Astrocyte of the cerebellum (primary cell): ENCODE data around the gene GBA2.

ENCODE experiments used
- DNase-seq: peaks from one replicate; pipeline ENCODE4 v3.0.0-alpha.2; 2011; ENCODE audit warnings: low read depth
- H3K4me3 ChIP-seq: 2 replicates; pipeline ENCODE4 v1.5.1; 2011; ENCODE audit warnings: mild to moderate bottlenecking, low read depth, low read length, moderate library complexity
- in situ Hi-C: cut with HindIII; loops from 2 replicates; pipeline ENCODE4 v1.10.0; 2017; ENCODE audit warnings: low sequenced_read_pairs
- TF ChIP-seq, protein P1 (sequence below): IDR thresholded peaks from 2 replicates; pipeline ENCODE4 v1.5.1; 2012; ENCODE audit warnings: low read length, low read depth, moderate library complexity, mild to moderate bottlenecking; ENCODE audit errors: missing control alignments

The GBA2 gene

DNA sequence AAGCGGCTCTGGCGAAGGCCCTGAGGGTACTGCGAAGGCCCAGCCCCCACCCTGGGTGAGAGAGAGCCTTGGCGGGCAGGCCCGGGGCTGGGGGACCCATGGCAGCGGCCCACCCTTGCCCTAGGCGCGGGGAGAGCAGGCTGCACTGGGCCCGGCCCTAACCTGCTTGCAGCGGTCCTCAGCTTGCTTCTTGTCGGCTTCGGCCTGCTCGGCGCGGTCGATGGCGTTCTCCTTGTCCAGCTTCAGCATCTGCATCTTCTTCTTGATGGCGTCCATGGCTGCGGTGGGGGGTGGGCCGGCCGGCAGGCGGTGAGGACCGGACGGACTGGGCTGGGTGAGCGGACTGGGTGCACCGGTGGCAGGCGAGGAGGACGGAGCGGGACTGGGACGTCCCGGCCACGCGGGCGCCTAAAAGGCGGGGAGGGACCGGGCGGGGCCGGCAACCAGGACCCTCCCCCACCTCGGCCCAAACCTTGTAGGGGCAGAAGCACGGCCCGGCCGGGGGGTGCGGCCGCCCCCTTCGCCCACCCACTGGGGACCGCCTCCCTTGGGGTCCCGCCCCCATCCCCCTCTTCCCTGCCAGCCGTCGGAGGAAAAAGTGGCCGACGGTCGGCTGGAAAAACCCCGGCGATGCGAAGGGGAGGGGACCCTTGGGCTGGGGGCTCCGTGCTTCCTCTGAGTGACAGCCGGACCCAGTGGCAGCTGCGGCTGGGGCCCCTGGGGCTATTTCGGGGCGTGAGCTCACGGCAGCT lies 59.3 kb downstream of the GBA2 start, which contains the start of gene TPM2:
Gene TPM2 (minus strand): TSS at position 384 of the 752 bp plus-strand sequence. CDS start 108 bp downstream, at position 276.
- DNase-seq = no peak
- in situ Hi-C loops = loop anchor here (5.0 kb wide), 1 partner anchor 38 kb away; no protein-coding TSS in a partner anchor
- H3K4me3 ChIP-seq = peak within 1 kb of the TSS; percentile 85
- TF ChIP-seq, protein P1, sequence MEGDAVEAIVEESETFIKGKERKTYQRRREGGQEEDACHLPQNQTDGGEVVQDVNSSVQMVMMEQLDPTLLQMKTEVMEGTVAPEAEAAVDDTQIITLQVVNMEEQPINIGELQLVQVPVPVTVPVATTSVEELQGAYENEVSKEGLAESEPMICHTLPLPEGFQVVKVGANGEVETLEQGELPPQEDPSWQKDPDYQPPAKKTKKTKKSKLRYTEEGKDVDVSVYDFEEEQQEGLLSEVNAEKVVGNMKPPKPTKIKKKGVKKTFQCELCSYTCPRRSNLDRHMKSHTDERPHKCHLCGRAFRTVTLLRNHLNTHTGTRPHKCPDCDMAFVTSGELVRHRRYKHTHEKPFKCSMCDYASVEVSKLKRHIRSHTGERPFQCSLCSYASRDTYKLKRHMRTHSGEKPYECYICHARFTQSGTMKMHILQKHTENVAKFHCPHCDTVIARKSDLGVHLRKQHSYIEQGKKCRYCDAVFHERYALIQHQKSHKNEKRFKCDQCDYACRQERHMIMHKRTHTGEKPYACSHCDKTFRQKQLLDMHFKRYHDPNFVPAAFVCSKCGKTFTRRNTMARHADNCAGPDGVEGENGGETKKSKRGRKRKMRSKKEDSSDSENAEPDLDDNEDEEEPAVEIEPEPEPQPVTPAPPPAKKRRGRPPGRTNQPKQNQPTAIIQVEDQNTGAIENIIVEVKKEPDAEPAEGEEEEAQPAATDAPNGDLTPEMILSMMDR = no peak

DNA sequence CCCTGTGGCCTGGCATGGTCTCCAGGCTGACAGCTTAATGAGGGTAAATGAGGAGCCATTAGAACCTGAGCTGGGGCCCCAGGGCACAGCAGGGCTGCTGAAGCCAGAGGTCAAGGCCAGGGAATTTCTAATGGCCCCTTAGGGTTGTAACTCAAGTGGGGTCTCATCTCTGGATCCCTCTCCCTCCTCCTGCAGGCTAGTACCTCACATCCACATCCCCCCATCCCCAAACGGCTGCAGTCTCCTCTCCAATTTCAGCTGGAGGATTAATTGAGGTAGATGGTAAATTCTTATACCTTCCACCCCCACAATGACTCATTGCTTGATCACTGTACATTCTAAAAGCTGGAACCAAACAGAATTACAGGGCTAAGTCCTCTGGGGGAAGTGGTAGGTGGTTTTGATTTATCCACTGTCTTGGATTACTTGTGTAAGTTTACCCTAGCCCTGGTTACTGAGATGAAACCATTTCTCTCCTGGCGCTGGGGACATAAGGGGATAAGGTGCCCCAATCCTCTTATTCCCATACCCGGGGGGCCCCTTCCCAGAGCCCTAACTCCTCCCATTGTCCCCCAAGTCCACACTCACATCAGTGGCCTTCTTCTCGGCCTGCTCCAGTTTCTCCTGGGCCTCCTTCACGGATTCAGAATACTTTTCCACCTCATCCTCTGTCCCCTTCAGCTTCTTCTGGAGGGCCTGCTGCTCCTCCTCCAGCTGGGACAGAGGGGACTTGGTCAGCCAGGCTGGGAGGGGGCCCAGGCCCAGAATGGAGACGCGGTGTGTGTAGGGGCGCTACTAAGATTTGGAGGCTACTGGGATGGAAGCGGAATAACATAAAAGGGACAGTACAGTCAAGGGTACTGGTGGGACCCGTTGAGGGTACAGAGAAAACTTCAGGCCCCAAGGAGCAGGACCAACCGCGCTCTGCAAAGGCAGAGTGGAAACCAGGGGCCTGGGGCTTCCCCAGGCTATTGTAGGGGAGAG lies 60.2 kb downstream of the GBA2 start:
- peak; percentile 76 for DNase-seq
- H3K4me3 ChIP-seq = peak overlapping the region; percentile 85
- TF ChIP-seq, protein P1 = no peak
- in situ Hi-C loops = no loop called here

DNA sequence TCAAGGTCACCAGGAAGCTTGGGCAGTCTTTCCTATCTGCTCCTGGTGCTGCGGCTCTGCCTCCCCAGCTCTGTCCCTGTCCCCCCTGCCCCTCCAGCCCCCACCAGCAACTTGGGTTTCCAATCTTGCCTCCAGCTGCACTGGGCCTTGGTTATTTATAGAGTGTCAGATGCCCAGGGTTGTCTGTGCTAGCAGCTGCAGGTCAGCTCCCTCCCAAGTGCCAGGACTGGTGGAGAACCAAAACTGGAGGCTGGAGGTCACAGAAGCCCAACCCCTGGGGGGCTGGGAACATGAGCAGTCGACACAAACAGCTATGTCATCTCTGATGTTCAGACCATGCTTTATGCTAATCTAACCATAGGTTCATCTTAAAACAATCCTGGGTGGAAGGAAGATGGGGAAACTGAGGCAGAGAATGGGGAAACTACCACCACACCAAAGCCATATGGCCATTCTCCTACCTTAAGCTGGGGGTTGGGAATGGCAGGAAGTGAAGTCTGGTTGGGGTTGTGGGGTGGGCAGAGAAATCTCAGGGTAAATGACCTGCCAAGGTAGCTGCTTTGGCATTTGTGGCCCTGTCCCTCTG lies 61.0 kb downstream of the GBA2 start:
- no peak for DNase-seq
- H3K4me3 ChIP-seq = peak overlapping the region; percentile 85
- in situ Hi-C loops = no loop called here
- TF ChIP-seq, protein P1 = no peak

DNA sequence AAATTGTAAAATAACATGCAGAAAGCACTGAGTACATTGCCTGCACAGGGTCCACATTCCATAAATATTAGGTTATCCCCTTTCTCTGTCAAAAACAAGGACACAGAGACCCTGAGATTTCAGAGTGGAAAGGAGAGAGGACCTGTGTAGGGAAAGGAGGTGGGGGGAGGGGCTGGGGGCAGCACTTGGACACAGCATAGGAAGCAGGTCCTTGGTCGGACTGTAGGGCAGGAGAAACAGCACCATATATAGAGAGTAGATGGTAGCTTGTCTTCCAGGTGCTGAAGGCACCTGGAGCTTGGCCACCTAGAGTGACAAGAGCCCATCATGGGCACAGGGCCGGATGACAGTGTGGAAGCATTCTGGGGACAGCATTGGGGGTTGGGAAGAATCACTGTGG lies 61.7 kb downstream of the GBA2 start:
- no peak for DNase-seq
- in situ Hi-C loops = no loop called here
- peak overlapping the region; percentile 85 for H3K4me3 ChIP-seq
- TF ChIP-seq, protein P1 = no peak
